ENCODE results near the gene CYTIP.

Gene CYTIP

DNA sequence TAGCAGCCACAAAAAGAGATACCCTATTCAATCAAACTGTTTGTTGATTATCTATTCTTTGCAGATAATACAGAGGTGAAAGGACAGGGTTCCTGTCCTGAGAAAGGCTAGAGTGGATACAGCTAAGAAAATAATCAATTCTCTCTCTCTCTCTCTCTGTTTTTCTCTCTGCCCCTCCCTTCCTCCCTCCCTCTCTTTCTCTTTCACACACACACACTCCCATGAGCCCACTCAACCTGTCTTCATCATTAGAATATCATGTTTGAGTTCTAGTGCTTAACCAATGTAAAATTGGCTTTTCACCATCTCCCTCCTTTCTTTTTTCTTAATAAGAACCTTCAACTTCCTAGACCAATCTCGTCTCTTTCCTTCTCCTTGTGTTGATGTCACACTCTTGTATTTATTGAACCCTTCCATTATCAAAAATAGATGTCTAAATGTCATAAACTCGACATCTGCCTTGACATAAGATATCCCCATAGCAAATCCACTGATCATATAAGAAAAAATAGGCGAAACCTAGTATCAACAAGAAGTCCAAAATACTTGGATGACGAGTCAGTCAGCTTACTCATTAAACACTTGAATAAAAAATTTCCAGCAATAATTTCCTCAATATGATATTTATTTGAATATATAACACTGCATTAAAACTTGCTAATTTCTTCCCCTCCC lies 42.8 kb upstream of the CYTIP start:
- DNase-seq (ENCODE audit: insufficient read length, low spot score) (no peak), FAIRE-seq (no peak)
- TF ChIP-seq, protein P1, sequence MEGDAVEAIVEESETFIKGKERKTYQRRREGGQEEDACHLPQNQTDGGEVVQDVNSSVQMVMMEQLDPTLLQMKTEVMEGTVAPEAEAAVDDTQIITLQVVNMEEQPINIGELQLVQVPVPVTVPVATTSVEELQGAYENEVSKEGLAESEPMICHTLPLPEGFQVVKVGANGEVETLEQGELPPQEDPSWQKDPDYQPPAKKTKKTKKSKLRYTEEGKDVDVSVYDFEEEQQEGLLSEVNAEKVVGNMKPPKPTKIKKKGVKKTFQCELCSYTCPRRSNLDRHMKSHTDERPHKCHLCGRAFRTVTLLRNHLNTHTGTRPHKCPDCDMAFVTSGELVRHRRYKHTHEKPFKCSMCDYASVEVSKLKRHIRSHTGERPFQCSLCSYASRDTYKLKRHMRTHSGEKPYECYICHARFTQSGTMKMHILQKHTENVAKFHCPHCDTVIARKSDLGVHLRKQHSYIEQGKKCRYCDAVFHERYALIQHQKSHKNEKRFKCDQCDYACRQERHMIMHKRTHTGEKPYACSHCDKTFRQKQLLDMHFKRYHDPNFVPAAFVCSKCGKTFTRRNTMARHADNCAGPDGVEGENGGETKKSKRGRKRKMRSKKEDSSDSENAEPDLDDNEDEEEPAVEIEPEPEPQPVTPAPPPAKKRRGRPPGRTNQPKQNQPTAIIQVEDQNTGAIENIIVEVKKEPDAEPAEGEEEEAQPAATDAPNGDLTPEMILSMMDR (IDR thresholded peaks at IDR 0.05; ENCODE audit: insufficient read depth, missing control alignments), result no peak

DNA sequence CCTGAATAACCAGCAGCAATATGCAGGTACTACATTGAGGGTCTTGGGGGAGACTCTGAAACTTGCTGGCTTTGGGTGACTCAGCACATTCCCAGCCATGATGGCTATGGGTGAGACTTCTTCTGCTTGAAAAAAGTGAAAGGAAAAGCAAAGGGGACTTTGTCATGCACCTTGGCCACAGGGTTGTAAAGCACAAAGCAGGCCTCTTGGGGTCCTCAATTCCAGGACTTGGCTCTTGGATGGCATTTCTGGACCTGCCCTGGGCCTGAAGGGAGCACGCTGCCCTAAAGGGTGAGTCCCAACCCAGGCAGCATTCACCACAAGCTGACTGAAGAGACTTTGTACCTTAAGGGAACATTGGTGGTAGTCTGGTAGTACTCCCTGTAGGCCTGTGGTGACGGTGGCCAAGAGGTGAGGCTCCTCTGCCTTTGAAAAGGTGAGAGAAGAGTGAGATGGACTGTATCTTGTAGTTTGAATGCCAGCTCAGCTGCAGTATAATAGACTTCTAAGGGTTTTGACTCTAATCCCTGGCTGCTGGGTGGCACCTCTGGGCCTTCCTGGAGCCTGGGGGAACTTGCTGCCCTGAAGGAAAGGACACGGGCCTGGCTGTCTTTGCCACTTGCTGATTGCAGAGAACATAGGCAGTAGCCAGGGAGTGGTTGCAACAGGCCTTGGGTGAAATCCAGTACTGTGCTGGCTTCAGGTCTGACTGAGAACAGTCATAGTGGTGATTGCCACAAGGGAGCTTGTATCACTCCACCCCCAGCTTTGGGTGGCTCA lies 36.5 kb upstream of the CYTIP start:
- FAIRE-seq (no peak), DNase-seq (ENCODE audit: insufficient read length, low spot score) (no peak)
- TF ChIP-seq, protein P1 (IDR thresholded peaks at IDR 0.05; ENCODE audit: insufficient read depth, missing control alignments), result no peak

DNA sequence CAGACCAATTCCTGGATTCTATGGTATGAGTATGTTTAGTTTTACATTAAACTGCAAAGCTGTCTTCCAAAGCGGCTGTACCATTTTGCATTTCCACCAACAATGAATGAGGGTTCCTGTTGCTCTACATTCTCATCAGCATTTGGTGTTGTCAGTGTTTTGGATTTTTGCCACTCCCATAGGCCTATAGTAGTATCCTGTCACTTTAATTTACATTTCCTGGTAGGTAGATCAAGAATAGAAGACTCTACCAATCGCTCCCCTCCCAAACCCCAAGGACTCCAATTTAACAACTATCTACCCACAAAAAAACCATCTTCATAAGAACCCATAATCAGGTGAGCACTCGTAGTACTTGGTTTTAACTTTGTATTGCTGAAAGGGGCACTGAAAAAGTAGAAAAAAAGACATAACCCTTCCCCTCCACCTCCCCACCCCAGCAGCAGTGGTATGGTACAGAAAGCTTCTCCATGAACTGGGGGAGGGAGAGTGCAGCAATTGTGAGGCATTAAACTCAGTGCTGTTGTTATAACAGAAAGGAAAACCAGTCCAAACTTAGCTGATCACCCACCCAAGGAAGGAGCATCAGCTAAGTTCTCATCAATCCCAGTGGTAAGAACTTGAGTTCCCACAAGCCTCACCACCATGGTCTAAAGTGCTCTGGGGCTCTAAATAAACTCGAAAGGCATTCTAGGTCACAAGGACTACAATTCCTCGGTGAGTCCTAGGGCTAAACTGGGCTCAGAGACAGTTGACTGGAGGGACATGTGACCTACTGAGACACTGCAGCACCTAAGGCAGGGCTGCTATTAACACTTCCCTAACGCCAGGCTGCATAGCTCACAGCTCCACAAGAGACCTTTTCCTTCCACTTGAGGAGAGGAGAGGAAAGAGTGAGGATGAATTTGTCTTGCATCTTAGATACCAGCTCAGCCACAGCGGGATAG lies 35.5 kb upstream of the CYTIP start:
- TF ChIP-seq, protein P1 (IDR thresholded peaks at IDR 0.05; ENCODE audit: insufficient read depth, missing control alignments), result no peak
- FAIRE-seq (no peak), DNase-seq (ENCODE audit: insufficient read length, low spot score) (no peak)

- FAIRE-seq, result no peak
- TF ChIP-seq, protein P1 (IDR thresholded peaks at IDR 0.05; ENCODE audit: insufficient read depth, missing control alignments), result no peak
Measured at GRCh38 chr2:157477919-157478318, 34.0 kb upstream of the CYTIP start.

DNA sequence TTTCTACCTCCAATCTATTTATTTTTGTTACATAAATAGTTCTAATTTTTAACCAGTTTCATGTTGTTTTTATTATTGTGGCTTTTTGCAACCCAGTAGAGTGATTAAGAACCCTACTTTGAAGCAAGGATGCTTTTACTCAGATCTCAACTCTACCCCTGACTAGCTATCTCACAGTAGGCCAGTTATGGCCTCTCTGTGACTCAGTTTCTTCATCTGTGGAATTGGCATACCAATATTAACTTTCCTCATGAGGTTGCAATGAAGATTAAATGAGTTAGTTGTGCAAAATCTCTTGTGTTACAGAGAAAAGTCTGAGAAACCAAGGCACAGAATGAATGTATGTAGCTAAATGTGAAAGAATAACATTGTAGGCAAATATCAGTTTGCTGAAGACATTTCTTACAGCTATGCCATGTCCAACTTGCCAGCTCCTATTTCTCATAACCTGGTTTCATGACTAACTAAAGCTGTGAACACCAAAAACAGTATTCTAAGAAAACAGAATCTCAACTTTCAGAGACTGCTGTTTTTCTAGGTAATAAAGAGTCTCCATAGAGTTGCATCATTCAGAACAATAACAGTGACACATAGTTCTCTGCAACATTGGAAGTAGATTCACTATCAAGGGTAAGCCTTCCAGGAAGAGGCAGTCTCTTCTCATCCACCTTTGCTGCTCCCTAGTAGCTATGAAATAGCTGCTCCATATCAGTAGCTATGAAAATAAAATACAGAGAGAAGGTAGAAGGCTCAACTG lies 33.2 kb upstream of the CYTIP start:
- FAIRE-seq (no peak), DNase-seq (ENCODE audit: insufficient read length, low spot score) (no peak)
- TF ChIP-seq, protein P1 (IDR thresholded peaks at IDR 0.05; ENCODE audit: insufficient read depth, missing control alignments), result no peak

More at GRCh38 chr2:157477919-157478318, 34.0 kb upstream of the CYTIP start:
- DNase-seq (ENCODE audit: insufficient read length, low spot score), result no peak

GRCh38 chr2:157475722-157476390 lies 32.0 kb upstream of the CYTIP start:
- FAIRE-seq (no peak), DNase-seq (ENCODE audit: insufficient read length, low spot score) (no peak)
- TF ChIP-seq, protein P1 (IDR thresholded peaks at IDR 0.05; ENCODE audit: insufficient read depth, missing control alignments), result no peak

Measured in D721Med (cell line).